Vagina (tissue), 2 donors: Measurements from ENCODE around the gene AFAP1. TPM values are rescaled to one million over a fixed set of nuclear protein-coding genes. Genes with fewer than 3 reads are reported as not detected.

Source experiments
- DNase-seq, 2 donors: peaks; one replicate each; pipeline ENCODE4 v3.0.0-alpha.2; 2017; ENCODE audit errors: extremely low spot score in 2 of 2
- H3K27ac ChIP-seq: fragments of 200-600 bp; sonication (generic); one replicate; pipeline ENCODE4 v1.5.1; 2019
- H3K27me3 ChIP-seq: fragments of 200-600 bp; sonication (generic); one replicate; pipeline ENCODE4 v1.5.1; 2019
- H3K36me3 ChIP-seq, 2 donors: fragments of 200-600 bp; sonication (generic); one replicate each; pipeline ENCODE4 v1.5.1; 2017 to 2019
- H3K4me1 ChIP-seq: fragments of 200-600 bp; sonication (generic); one replicate; pipeline ENCODE4 v1.5.1; 2019
- H3K4me3 ChIP-seq, 2 donors: fragments of 200-600 bp; sonication (generic); 1 replicate in 1 of 2; 2 replicates in 1 of 2; pipeline ENCODE4 v1.5.1; 2016 to 2019
- H3K9me3 ChIP-seq: fragments of 200-600 bp; sonication (generic); one replicate; pipeline ENCODE4 v1.5.1; 2019
- POLR2A ChIP-seq, 2 donors: fragments of 450-650 bp; IDR thresholded peaks; one replicate each; pipeline ENCODE4 v1.6.1; 2017; ENCODE audit warnings: antibody characterized with exemption in 2 of 2, mild to moderate bottlenecking in 2 of 2, moderate library complexity in 2 of 2
- POLR2AphosphoS5 ChIP-seq, 2 donors: sonication (generic); formaldehyde crosslinking; IDR thresholded peaks; one replicate each; pipeline ENCODE4 v1.9.0; 2017; ENCODE audit warnings: antibody characterized with exemption in 2 of 2, mild to moderate bottlenecking in 2 of 2, low read depth in 1 of 2; ENCODE audit not compliant: insufficient read depth in 1 of 2
- intact Hi-C: fragments of 100-400 bp; cut with DNase I; formaldehyde crosslinking; loops from one replicate; pipeline ENCODE4 v1.15.1; 2023
- total RNA-seq: library from RNA; depleted of rRNA; stranded (reverse); fragments of >200 nt; gene quantifications from one replicate; pipeline ENCODE4 v1.2.3, GENCODE V29; 2016
- TF ChIP-seq, protein P1 (sequence below), 3 experiments: fragments of 450-650 bp in 2 of 3; fragments of 200-600 bp in 1 of 3; sonication (generic) in 1 of 3; IDR thresholded peaks; one replicate each; pipeline ENCODE4 v1.5.1; 2017 to 2019; ENCODE audit warnings: antibody characterized with exemption in 3 of 3, mild to moderate bottlenecking in 2 of 3, moderate library complexity in 2 of 3

The AFAP1 gene
- total RNA-seq, 1 donor from 2014 or later = 20.4 TPM

DNA sequence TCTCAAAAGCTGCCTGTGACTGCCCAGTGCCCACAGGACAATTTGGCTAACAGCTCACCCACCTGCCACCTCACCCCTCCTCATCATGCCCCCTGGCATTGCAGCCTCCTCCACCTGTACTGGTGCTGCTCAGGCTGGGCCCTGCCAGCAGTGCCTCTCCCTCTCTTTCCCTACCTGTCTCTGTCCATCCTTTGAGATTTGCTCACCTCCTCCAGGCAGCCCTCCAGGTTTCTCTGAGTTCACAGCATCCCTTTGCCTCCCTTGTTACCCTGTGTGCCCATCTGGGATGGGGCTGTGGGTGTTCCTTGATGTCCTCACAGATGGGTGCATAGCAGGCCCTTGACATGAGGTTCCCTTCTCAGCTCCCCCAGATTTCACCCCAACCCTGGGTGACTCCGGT lies 224.9 kb downstream of the AFAP1 start:
- DNase-seq = no peak
- intact Hi-C loops = loop anchor here (5.0 kb wide), 1 partner anchor 522 kb away; the partner anchor contains the start of gene SORCS2
- H3K36me3 ChIP-seq = no peaks in the 10 kb centered on the region
- H3K27me3 ChIP-seq = no peaks in the 10 kb centered on the region
- TF ChIP-seq, protein P1, sequence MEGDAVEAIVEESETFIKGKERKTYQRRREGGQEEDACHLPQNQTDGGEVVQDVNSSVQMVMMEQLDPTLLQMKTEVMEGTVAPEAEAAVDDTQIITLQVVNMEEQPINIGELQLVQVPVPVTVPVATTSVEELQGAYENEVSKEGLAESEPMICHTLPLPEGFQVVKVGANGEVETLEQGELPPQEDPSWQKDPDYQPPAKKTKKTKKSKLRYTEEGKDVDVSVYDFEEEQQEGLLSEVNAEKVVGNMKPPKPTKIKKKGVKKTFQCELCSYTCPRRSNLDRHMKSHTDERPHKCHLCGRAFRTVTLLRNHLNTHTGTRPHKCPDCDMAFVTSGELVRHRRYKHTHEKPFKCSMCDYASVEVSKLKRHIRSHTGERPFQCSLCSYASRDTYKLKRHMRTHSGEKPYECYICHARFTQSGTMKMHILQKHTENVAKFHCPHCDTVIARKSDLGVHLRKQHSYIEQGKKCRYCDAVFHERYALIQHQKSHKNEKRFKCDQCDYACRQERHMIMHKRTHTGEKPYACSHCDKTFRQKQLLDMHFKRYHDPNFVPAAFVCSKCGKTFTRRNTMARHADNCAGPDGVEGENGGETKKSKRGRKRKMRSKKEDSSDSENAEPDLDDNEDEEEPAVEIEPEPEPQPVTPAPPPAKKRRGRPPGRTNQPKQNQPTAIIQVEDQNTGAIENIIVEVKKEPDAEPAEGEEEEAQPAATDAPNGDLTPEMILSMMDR (IDR thresholded peaks at IDR 0.05) = no peak
- TF ChIP-seq POLR2A (IDR thresholded peaks at IDR 0.05) = no peak
- H3K4me1 ChIP-seq = no peaks in the 10 kb centered on the region
- H3K27ac ChIP-seq = no peak overlapping the region
- H3K4me3 ChIP-seq = no peak overlapping the region
- no peaks in the 10 kb centered on the region for H3K9me3 ChIP-seq

GRCh38 chr4:7714176-7714575 lies 225.5 kb downstream of the AFAP1 start:
- TF ChIP-seq POLR2A (IDR thresholded peaks at IDR 0.05) = no peak
- no peak for TF ChIP-seq POLR2AphosphoS5 (IDR thresholded peaks at IDR 0.05; ENCODE audit: insufficient read depth in 1 of 2, low read depth in 1 of 2)
- TF ChIP-seq, protein P1 (IDR thresholded peaks at IDR 0.05) = no peak
- H3K27ac ChIP-seq = no peak overlapping the region
- intact Hi-C loops = no loop called here

GRCh38 chr4:7713757-7714156 lies 225.9 kb downstream of the AFAP1 start:
- no peaks in the 10 kb centered on the region for H3K9me3 ChIP-seq
- DNase-seq = no peak
- no peaks in the 10 kb centered on the region for H3K36me3 ChIP-seq
- no peak overlapping the region for H3K4me3 ChIP-seq
- TF ChIP-seq POLR2AphosphoS5 (IDR thresholded peaks at IDR 0.05; ENCODE audit: insufficient read depth in 1 of 2, low read depth in 1 of 2) = no peak
- no peak for TF ChIP-seq POLR2A (IDR thresholded peaks at IDR 0.05)
- TF ChIP-seq, protein P1 (IDR thresholded peaks at IDR 0.05) = no peak
- H3K4me1 ChIP-seq = no peaks in the 10 kb centered on the region
- no peaks in the 10 kb centered on the region for H3K27me3 ChIP-seq
- intact Hi-C loops = no loop called here
- H3K27ac ChIP-seq = no peak overlapping the region

More at GRCh38 chr4:7714176-7714575, 225.5 kb downstream of the AFAP1 start:
- no peaks in the 10 kb centered on the region for H3K9me3 ChIP-seq
- no peak for DNase-seq
- H3K4me1 ChIP-seq = no peaks in the 10 kb centered on the region
- H3K27me3 ChIP-seq = no peaks in the 10 kb centered on the region
- no peaks in the 10 kb centered on the region for H3K36me3 ChIP-seq
- H3K4me3 ChIP-seq = no peak overlapping the region

DNA sequence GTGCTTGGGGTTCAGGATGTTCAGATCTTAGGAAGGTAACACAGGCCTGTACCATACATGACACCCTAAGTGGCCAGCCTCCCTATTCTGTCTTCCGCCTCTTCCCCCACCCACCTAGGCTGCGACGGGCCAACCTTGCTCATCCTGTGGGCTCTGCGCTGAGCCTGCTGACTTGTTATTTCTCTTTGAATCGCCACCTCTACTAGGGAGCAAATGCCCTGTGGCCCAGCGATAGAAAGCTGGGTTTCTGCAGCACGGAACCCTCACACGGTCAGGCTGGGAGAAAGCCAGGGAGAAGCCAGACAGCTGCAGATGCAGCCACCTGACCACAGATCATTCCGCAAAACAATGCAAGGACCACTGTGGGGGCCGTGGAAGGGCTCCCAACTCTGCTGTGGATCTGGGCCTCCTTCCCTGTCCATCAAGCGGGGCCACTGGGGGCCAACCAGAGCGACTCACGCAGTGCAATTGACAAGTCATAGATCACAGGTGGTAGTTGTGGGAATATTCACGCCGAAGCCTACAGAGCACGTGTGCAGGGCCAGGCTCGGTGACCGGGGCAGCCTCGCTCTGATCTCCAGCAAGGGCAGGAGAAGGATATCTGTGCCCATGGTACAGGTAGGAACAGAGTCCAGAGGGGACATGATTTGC lies 227.5 kb downstream of the AFAP1 start:
- DNase-seq = no peak
- Histone ChIP-seq H3K9me3 (no peaks in the 10 kb centered on the region), H3K36me3 (no peaks in the 10 kb centered on the region), H3K4me1 (no peaks in the 10 kb centered on the region), H3K27ac (no peak overlapping the region), H3K4me3 (no peak overlapping the region), H3K27me3 (no peaks in the 10 kb centered on the region)
- no peak for TF ChIP-seq POLR2AphosphoS5 (IDR thresholded peaks at IDR 0.05; ENCODE audit: insufficient read depth in 1 of 2, low read depth in 1 of 2)
- TF ChIP-seq, protein P1 (IDR thresholded peaks at IDR 0.05) = no peak
- TF ChIP-seq POLR2A (IDR thresholded peaks at IDR 0.05) = no peak
- intact Hi-C loops = no loop called here

DNA sequence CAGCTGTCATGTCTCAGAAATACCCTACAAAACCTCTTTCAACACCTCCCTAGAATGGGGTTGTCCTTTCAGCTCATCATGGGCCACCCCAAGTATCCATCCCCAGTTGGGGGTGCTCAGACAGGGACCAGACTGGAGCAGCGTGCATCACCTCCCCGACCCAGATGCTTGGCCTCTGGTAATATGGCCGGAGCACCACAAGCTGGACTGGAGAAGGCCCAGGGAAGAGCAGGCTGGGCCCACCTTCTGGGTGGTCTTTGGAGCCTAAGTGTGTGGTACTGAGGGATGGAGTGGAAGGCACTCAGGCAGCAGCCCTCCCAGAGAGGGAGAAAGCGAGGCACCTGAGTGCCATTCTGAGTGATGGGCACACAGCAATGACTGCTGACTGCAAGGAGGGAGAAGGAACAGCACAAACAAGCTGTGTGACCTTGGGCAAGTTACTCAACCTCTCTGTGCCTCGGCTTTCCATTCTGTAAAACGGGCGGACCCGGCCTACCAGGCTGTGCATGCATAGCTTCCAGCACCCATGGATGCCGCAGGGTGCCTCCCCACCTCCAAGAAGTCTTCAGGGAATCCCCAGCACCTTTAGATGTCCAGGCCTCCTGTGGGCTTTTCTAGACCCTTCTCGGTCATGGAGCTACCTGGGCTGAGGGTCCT lies 228.2 kb downstream of the AFAP1 start:
- DNase-seq = no peak
- Histone ChIP-seq H3K36me3 (no peaks in the 10 kb centered on the region), H3K9me3 (no peaks in the 10 kb centered on the region), H3K27ac (no peak overlapping the region), H3K4me1 (no peaks in the 10 kb centered on the region), H3K27me3 (no peaks in the 10 kb centered on the region), H3K4me3 (no peak overlapping the region)
- intact Hi-C loops = no loop called here
- TF ChIP-seq, protein P1 (IDR thresholded peaks at IDR 0.05) = no peak
- TF ChIP-seq POLR2AphosphoS5 (IDR thresholded peaks at IDR 0.05; ENCODE audit: insufficient read depth in 1 of 2, low read depth in 1 of 2) = no peak
- no peak for TF ChIP-seq POLR2A (IDR thresholded peaks at IDR 0.05)
